HPDE6-E6E7 (cell line): ENCODE measurements around the gene KCNAB3.

ENCODE experiments used
- DNase-seq: peaks from one replicate; pipeline ENCODE4 v3.0.0; 2011; ENCODE audit warnings: missing footprints; ENCODE audit errors: extremely low spot score

The KCNAB3 gene

GRCh38 chr17:7903154-7904103 is 26.2 kb downstream of the KCNAB3 start:
- DNase-seq: no peak

GRCh38 chr17:7897773-7898172 is 31.9 kb downstream of the KCNAB3 start:
- no peak for DNase-seq

- no peak for DNase-seq
Observed at GRCh38 chr17:7897090-7897489, 32.6 kb downstream of the KCNAB3 start.

- no peak for DNase-seq
Observed at GRCh38 chr17:7894866-7895265, 34.8 kb downstream of the KCNAB3 start.

GRCh38 chr17:7894226-7894625 is 35.4 kb downstream of the KCNAB3 start:
- no peak for DNase-seq

GRCh38 chr17:7893187-7893880 is 36.3 kb downstream of the KCNAB3 start:
- no peak for DNase-seq

- peak; percentile 69 for DNase-seq
Observed at GRCh38 chr17:7889166-7889955, 40.3 kb downstream of the KCNAB3 start.

GRCh38 chr17:7888184-7888920 is 41.3 kb downstream of the KCNAB3 start, which contains the start of gene CHD3:
Gene CHD3, plus strand, starts transcription at chr17:7888789. Its CDS starts 212 bp downstream, at chr17:7889001.
- DNase-seq: peak; percentile 78

- DNase-seq: peak; percentile 79
Observed at GRCh38 chr17:7887482-7888183, 42.0 kb downstream of the KCNAB3 start.

- DNase-seq: no peak
Observed at GRCh38 chr17:7887038-7887481, 42.6 kb downstream of the KCNAB3 start.

GRCh38 chr17:7886227-7887037 is 43.2 kb downstream of the KCNAB3 start:
- peak; percentile 20 for DNase-seq

GRCh38 chr17:7885367-7886226 is 44.1 kb downstream of the KCNAB3 start:
- DNase-seq: no peak

GRCh38 chr17:7884581-7885366 is 44.9 kb downstream of the KCNAB3 start:
- DNase-seq: no peak

- no peak for DNase-seq
Observed at GRCh38 chr17:7883781-7884386, 45.8 kb downstream of the KCNAB3 start.

GRCh38 chr17:7882629-7883028 is 47.0 kb downstream of the KCNAB3 start:
- DNase-seq: no peak

GRCh38 chr17:7882068-7882467 is 47.6 kb downstream of the KCNAB3 start:
- no peak for DNase-seq

- DNase-seq: no peak
Observed at GRCh38 chr17:7881276-7882054, 48.2 kb downstream of the KCNAB3 start.
